Activated B cell treated with CpG ODN at 0.5 μM for 24 hours (primary cell): ENCODE results near the gene PLN. TPM values are rescaled to one million over a fixed set of nuclear protein-coding genes. Genes with fewer than 3 reads are reported as not detected.

ENCODE experiments used
- ATAC-seq: fragments of 200-7000 bp; cut with Tn5 transposase; one replicate; pipeline ENCODE4 v1.10.0; 2021; ENCODE audit warnings: low read depth, mild to moderate bottlenecking, moderate library complexity
- CTCF ChIA-PET: fragments of 350-600 bp; sonication (Branson Sonifier 250); formaldehyde crosslinking; loops from one replicate; lab custom pipeline; 2021; ENCODE audit warnings: antibody characterized with exemption; lab: Charles Lee
- POLR2A ChIA-PET: fragments of 350-600 bp; sonication (Branson Sonifier 250); formaldehyde crosslinking; loops from one replicate; lab custom pipeline; 2021; ENCODE audit warnings: antibody characterized with exemption; lab: Charles Lee
- DNase-seq: peaks from one replicate; pipeline ENCODE4 v3.0.0; 2022
- H3K27ac Mint-ChIP-seq: one replicate; pipeline ENCODE4 v1.8.0; 2020; ENCODE audit warnings: mixed read lengths
- H3K27me3 Mint-ChIP-seq: one replicate; pipeline ENCODE4 v1.8.0; 2021; ENCODE audit warnings: mixed read lengths
- H3K36me3 Mint-ChIP-seq: one replicate; pipeline ENCODE4 v1.8.0; 2021; ENCODE audit warnings: low read depth, mixed read lengths
- H3K4me1 Mint-ChIP-seq: one replicate; pipeline ENCODE4 v1.8.0; 2021; ENCODE audit warnings: mixed read lengths
- H3K4me3 Mint-ChIP-seq: one replicate; pipeline ENCODE4 v1.8.0; 2020; ENCODE audit warnings: mild to moderate bottlenecking, mixed read lengths
- H3K9me3 Mint-ChIP-seq: one replicate; pipeline ENCODE4 v1.8.0; 2020; ENCODE audit warnings: mixed read lengths
- intact Hi-C: fragments of 100-400 bp; cut with micrococcal nuclease; formaldehyde crosslinking; loops from one replicate; pipeline ENCODE4 v1.15.1; 2024
- total RNA-seq: library from RNA; stranded (reverse); gene quantifications from 2 replicates; pipeline ENCODE4 v1.2.3, GENCODE V29; 2022
- TF ChIP-seq, protein P1 (sequence below): fragments of 200-600 bp; IDR thresholded peaks from one replicate; pipeline ENCODE4 v1.8.0; 2022; ENCODE audit warnings: antibody characterized with exemption, mild to moderate bottlenecking

The PLN gene
- total RNA-seq, 1 donor from 2014 or later = not detected

DNA sequence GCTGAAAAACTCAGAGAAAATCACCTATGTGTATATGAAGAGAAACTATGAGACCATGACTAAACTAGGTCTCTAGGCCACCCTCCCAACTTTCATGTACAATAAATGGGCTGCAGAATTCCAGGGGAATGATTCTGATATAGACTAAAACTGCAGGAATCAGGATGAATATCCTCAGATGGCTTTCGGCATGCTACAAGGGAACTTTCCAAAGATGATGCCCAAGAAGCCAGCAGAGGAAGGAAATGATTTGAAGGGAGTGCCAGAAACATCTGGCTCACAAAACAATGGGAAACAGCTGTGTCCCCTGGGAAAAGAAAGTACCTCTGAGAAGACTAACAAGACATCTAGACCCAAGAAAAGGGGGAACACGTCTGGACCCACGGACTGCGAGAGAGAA is 41.1 kb downstream of the PLN start:
- ATAC-seq (no peak), DNase-seq (no peak)
- intact Hi-C loops = no loop called here
- Mint-ChIP-seq H3K36me3 (peaks cover 25% of the 10 kb centered on the region), H3K27me3 (no peaks in the 10 kb centered on the region), H3K4me1 (no peaks in the 10 kb centered on the region), H3K27ac (no peak overlapping the region), H3K9me3 (no peaks in the 10 kb centered on the region), H3K4me3 (no peak overlapping the region)
- CTCF ChIA-PET = no interaction called here
- TF ChIP-seq, protein P1, sequence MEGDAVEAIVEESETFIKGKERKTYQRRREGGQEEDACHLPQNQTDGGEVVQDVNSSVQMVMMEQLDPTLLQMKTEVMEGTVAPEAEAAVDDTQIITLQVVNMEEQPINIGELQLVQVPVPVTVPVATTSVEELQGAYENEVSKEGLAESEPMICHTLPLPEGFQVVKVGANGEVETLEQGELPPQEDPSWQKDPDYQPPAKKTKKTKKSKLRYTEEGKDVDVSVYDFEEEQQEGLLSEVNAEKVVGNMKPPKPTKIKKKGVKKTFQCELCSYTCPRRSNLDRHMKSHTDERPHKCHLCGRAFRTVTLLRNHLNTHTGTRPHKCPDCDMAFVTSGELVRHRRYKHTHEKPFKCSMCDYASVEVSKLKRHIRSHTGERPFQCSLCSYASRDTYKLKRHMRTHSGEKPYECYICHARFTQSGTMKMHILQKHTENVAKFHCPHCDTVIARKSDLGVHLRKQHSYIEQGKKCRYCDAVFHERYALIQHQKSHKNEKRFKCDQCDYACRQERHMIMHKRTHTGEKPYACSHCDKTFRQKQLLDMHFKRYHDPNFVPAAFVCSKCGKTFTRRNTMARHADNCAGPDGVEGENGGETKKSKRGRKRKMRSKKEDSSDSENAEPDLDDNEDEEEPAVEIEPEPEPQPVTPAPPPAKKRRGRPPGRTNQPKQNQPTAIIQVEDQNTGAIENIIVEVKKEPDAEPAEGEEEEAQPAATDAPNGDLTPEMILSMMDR = no peak
- POLR2A ChIA-PET = no interaction called here

GRCh38 chr6:118589649-118590365 is 41.7 kb downstream of the PLN start:
- Mint-ChIP-seq H3K27me3 (no peaks in the 10 kb centered on the region), H3K36me3 (peaks cover 25% of the 10 kb centered on the region), H3K4me1 (no peaks in the 10 kb centered on the region), H3K9me3 (no peaks in the 10 kb centered on the region), H3K4me3 (no peak overlapping the region), H3K27ac (no peak overlapping the region)
- ATAC-seq (no peak), DNase-seq (no peak)
- intact Hi-C loops = no loop called here
- ChIA-PET POLR2A (no interaction called here), CTCF (no interaction called here)
- TF ChIP-seq, protein P1 = no peak

GRCh38 chr6:118591897-118592296 is 43.8 kb downstream of the PLN start:
- no peak for DNase-seq
- Mint-ChIP-seq H3K36me3 (peaks cover 22% of the 10 kb centered on the region), H3K27me3 (no peaks in the 10 kb centered on the region), H3K9me3 (no peaks in the 10 kb centered on the region), H3K4me1 (no peaks in the 10 kb centered on the region), H3K27ac (no peak overlapping the region), H3K4me3 (no peak overlapping the region)
- TF ChIP-seq, protein P1 = no peak
- intact Hi-C loops = no loop called here
- ATAC-seq = no peak
- POLR2A ChIA-PET = no interaction called here
- CTCF ChIA-PET = interaction anchor here (1.1 kb wide), 1 partner anchor 11 kb away, joined by 3 read pairs; no protein-coding TSS in a partner anchor

- intact Hi-C loops = no loop called here
These were observed 46.8 kb downstream of the PLN start for GRCh38 chr6:118594877-118595276.

GRCh38 chr6:118596774-118597320 is 48.8 kb downstream of the PLN start:
- Mint-ChIP-seq H3K36me3 (peaks cover 7% of the 10 kb centered on the region), H3K4me3 (no peak overlapping the region), H3K4me1 (no peaks in the 10 kb centered on the region), H3K9me3 (no peaks in the 10 kb centered on the region), H3K27me3 (no peaks in the 10 kb centered on the region), H3K27ac (no peak overlapping the region)
- DNase-seq (no peak), ATAC-seq (no peak)
- TF ChIP-seq, protein P1 = no peak
- intact Hi-C loops = no loop called here
- POLR2A ChIA-PET = no interaction called here
- CTCF ChIA-PET = no interaction called here

More at GRCh38 chr6:118594877-118595276, 46.8 kb downstream of the PLN start:
- Mint-ChIP-seq H3K4me3 (no peak overlapping the region), H3K36me3 (peaks cover 16% of the 10 kb centered on the region), H3K4me1 (no peaks in the 10 kb centered on the region), H3K9me3 (no peaks in the 10 kb centered on the region), H3K27me3 (no peaks in the 10 kb centered on the region), H3K27ac (no peak overlapping the region)
- TF ChIP-seq, protein P1 = no peak
- DNase-seq (no peak), ATAC-seq (no peak)
- ChIA-PET POLR2A (no interaction called here), CTCF (interaction anchor here (1.2 kb wide), 1 partner anchor 29 kb away, joined by 3 read pairs; no protein-coding TSS in a partner anchor)
